Gastroesophageal sphincter (tissue), 4 donors: Measurements from ENCODE around the gene MEIS2. TPM values are rescaled to one million over a fixed set of nuclear protein-coding genes. Genes with fewer than 3 reads are reported as not detected.

Source experiments
- ATAC-seq: fragments of 150-250 bp; one replicate; pipeline ENCODE4 v1.9.1; 2016; ENCODE audit warnings: mild to moderate bottlenecking, moderate library complexity
- H3K27ac ChIP-seq, 4 donors: fragments of 200-600 bp; sonication (generic) in 3 of 4; 1 replicate in 3 of 4; 2 replicates in 1 of 4; pipeline ENCODE4 v1.5.1; 2016 to 2019
- H3K27me3 ChIP-seq: fragments of 200-600 bp; sonication (generic); one replicate; pipeline ENCODE4 v1.5.1; 2019
- H3K36me3 ChIP-seq, 2 donors: fragments of 200-600 bp; sonication (generic); one replicate each; pipeline ENCODE4 v1.5.1; 2019; ENCODE audit warnings: control low read depth in 1 of 2
- H3K4me1 ChIP-seq, 3 donors: fragments of 200-600 bp; sonication (generic); 1 replicate in 2 of 3; 2 replicates in 1 of 3; pipeline ENCODE4 v1.5.1; 2016 to 2019; ENCODE audit warnings: control low read depth in 2 of 3
- H3K4me3 ChIP-seq, 2 donors: fragments of 200-600 bp; sonication (generic); one replicate each; pipeline ENCODE4 v1.5.1; 2019; ENCODE audit warnings: mild to moderate bottlenecking in 1 of 2, moderate library complexity in 1 of 2
- H3K9me3 ChIP-seq, 3 donors: fragments of 200-600 bp; sonication (generic); one replicate each; pipeline ENCODE4 v1.5.1; 2017 to 2019; ENCODE audit warnings: control low read depth in 2 of 3
- EP300 ChIP-seq: sonication (generic); formaldehyde crosslinking; IDR thresholded peaks from one replicate; pipeline ENCODE4 v1.6.1; 2017; ENCODE audit warnings: antibody characterized with exemption, mild to moderate bottlenecking
- POLR2A ChIP-seq, 2 donors: fragments of 450-650 bp; IDR thresholded peaks; one replicate each; pipeline ENCODE4 v1.6.1; 2017; ENCODE audit warnings: antibody characterized with exemption in 2 of 2, mild to moderate bottlenecking in 2 of 2, moderate library complexity in 1 of 2
- POLR2AphosphoS5 ChIP-seq: sonication (generic); formaldehyde crosslinking; IDR thresholded peaks from one replicate; pipeline ENCODE4 v1.6.1; 2017; ENCODE audit warnings: antibody characterized with exemption
- WGBS, 2 donors: methylation state at CpG; one replicate each; pipeline ENCODE4 v1.1.5; 2018; ENCODE audit warnings: low coverage in 1 of 2; 5-methylcytosine and 5-hydroxymethylcytosine counted together
- total RNA-seq, 4 donors: library from RNA; depleted of rRNA; stranded (reverse); fragments of >200 nt; gene quantifications; one replicate each; pipeline ENCODE4 v1.1.0, GENCODE V29; 2016
- TF ChIP-seq, protein P1 (sequence below), 4 experiments: fragments of 200-600 bp in 2 of 4; fragments of 450-650 bp in 2 of 4; sonication (generic) in 1 of 4; IDR thresholded peaks; one replicate each; pipeline ENCODE4 v1.5.1; 2017 to 2019; ENCODE audit warnings: antibody characterized with exemption in 4 of 4, mild to moderate bottlenecking in 2 of 4, moderate library complexity in 2 of 4

The MEIS2 gene
- total RNA-seq, 4 donors from 2014 or later: 43.1 to 108 (median 85.7) TPM

DNA sequence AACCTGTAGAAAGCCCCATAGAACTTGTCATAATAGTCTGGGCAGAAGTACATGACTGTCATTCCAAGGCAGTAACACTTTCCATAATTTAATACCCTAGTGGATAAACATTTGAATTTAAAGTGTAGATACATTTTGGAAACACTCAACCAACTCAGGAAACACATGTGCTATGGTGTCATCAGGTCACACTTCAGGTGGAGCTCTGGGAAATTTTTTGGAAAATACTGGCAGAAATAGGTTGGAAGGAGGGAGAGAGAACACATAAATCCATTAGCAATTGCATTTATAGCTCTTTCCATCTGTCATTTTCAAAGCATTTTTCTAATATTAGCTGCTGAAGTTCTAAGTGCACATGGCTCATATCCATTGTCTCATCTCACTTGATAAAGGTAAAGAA lies 135.7 kb downstream of the MEIS2 start:
- ATAC-seq: no peak
- Histone ChIP-seq H3K4me1 (peaks cover 0 to 62% (median 0%) of the 10 kb centered on the region in 3 donors), H3K9me3 (no peaks in the 10 kb centered on the region), H3K27me3 (no peaks in the 10 kb centered on the region), H3K27ac (no peak overlapping the region), H3K36me3 (no peaks in the 10 kb centered on the region), H3K4me3 (no peak overlapping the region)
- TF ChIP-seq POLR2A (IDR thresholded peaks at IDR 0.05): no peak
- no peak for TF ChIP-seq EP300
- no peak for TF ChIP-seq POLR2AphosphoS5
- TF ChIP-seq, protein P1, sequence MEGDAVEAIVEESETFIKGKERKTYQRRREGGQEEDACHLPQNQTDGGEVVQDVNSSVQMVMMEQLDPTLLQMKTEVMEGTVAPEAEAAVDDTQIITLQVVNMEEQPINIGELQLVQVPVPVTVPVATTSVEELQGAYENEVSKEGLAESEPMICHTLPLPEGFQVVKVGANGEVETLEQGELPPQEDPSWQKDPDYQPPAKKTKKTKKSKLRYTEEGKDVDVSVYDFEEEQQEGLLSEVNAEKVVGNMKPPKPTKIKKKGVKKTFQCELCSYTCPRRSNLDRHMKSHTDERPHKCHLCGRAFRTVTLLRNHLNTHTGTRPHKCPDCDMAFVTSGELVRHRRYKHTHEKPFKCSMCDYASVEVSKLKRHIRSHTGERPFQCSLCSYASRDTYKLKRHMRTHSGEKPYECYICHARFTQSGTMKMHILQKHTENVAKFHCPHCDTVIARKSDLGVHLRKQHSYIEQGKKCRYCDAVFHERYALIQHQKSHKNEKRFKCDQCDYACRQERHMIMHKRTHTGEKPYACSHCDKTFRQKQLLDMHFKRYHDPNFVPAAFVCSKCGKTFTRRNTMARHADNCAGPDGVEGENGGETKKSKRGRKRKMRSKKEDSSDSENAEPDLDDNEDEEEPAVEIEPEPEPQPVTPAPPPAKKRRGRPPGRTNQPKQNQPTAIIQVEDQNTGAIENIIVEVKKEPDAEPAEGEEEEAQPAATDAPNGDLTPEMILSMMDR (IDR thresholded peaks at IDR 0.05): no peak

DNA sequence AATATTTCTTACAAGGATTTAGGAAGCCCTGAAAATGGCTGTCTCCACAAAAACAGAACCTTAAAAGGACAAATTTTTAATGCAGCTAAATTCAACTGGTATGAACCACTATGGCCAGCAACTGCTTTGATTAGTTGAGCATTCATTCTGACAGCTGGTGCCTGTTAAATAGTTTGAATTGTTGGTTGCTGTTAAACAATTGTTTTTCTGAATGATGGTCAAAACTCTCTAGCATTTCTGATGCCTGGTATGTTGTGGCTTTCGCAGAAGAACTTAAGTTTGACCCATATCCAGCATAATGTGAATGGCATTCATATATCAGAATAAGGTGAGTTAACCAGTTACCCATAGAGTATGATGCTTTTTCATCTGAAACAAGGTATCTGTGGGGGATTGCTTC lies 138.4 kb downstream of the MEIS2 start:
- Histone ChIP-seq H3K27me3 (no peaks in the 10 kb centered on the region), H3K36me3 (no peaks in the 10 kb centered on the region), H3K4me3 (no peak overlapping the region), H3K9me3 (no peaks in the 10 kb centered on the region), H3K27ac (no peak overlapping the region), H3K4me1 (peaks cover 0 to 80% (median 0%) of the 10 kb centered on the region in 3 donors)
- no peak for ATAC-seq
- WGBS, 2 donors: 89 to 100% methylated on average over 1 of the region's 1 CpG
- TF ChIP-seq EP300 (no peak), POLR2A (IDR thresholded peaks at IDR 0.05) (no peak), POLR2AphosphoS5 (no peak)
- TF ChIP-seq, protein P1 (IDR thresholded peaks at IDR 0.05): no peak

DNA sequence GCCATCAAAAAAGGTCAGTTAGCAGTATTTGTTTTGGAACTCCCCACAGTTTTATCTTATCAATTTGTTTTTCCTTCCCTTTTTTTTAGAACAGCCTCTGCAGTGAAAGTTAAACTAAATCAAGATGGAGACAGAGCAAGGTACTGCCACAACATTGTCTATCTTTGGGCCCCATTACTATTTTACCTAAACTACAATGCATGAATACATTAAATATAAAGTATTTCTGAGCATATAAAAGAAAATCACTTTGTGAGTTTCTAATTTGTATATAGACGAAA lies 139.5 kb downstream of the MEIS2 start:
- WGBS, 2 donors: 100% methylated on average over 1 of the region's 1 CpG
- no peak for ATAC-seq
- H3K4me1 ChIP-seq: peaks cover 0 to 69% (median 0%) of the 10 kb centered on the region in 3 donors

DNA sequence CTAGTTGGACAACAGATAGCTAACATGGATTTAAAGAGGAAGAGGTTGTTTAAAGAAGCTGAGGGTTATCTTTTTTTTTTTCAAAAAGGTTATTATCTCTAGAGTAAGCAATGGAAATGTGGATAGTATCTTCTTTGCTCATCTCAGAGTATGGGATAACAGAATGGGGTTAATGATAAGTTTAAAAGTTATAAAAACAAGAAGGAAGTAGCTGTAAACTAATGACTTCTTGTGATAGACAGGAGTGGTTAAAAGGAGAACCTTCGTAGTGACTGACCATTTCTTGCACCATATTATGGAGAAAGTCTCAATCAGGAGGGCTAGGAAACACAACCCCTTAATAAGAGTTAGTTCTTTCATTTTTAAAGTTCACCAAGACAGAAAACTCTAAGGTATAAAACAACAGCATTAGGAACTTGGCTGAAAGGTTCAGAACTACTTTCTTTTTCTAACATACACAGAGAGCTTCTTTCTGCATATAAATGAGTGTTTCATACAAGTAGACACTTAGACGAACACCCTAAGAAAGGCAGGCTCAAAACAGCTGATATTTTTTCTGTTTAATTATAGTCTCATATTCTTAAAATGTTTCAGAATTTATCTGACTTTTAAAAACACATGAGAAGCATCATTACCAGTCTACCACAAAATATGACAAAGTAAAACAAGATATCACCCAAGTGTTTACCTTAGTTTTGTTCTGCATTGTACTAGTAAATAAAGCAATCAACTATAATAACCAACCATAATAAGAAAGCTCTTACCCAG lies 140.0 kb downstream of the MEIS2 start:
- ATAC-seq: no peak
- Histone ChIP-seq H3K27me3 (no peaks in the 10 kb centered on the region), H3K4me3 (no peak overlapping the region), H3K27ac (no peak overlapping the region), H3K36me3 (no peaks in the 10 kb centered on the region), H3K4me1 (peaks cover 0 to 64% (median 0%) of the 10 kb centered on the region in 3 donors), H3K9me3 (no peaks in the 10 kb centered on the region)
- WGBS, 2 donors: 29 to 71% methylated on average over 2 of the region's 2 CpGs
- TF ChIP-seq POLR2AphosphoS5 (no peak), EP300 (no peak), POLR2A (IDR thresholded peaks at IDR 0.05) (no peak)
- TF ChIP-seq, protein P1 (IDR thresholded peaks at IDR 0.05): no peak

More for the DNA sequence above, 139.5 kb downstream of the MEIS2 start:
- no peak overlapping the region for H3K27ac ChIP-seq
- TF ChIP-seq, protein P1 (IDR thresholded peaks at IDR 0.05): no peak
- TF ChIP-seq POLR2AphosphoS5 (no peak), POLR2A (IDR thresholded peaks at IDR 0.05) (no peak), EP300 (no peak)
- no peaks in the 10 kb centered on the region for H3K9me3 ChIP-seq
- H3K27me3 ChIP-seq: no peaks in the 10 kb centered on the region
- no peaks in the 10 kb centered on the region for H3K36me3 ChIP-seq
- H3K4me3 ChIP-seq: no peak overlapping the region

DNA sequence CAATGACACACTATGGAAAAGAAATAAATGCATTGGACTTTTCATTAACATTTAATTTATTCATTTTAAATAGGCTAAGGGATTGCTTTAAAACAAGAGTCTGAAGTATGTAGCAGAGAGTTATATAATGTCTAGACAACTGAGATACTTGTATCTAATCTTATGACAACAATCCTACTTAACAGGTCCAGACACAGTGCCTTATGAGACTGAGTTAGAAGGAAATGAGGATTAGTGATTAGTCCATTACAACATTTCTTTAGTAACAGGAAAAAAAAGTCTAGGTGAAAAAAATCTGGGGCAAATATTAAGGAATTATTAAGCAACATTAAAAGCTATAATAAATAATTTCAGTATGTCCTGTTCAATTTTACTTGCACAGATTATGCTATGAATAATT lies 140.6 kb downstream of the MEIS2 start:
- Histone ChIP-seq H3K4me1 (peaks cover 0 to 58% (median 0%) of the 10 kb centered on the region in 3 donors), H3K9me3 (no peaks in the 10 kb centered on the region), H3K4me3 (no peak overlapping the region), H3K27ac (no peak overlapping the region), H3K27me3 (no peaks in the 10 kb centered on the region), H3K36me3 (no peaks in the 10 kb centered on the region)
- no peak for ATAC-seq
- TF ChIP-seq EP300 (no peak), POLR2A (IDR thresholded peaks at IDR 0.05) (no peak), POLR2AphosphoS5 (no peak)
- TF ChIP-seq, protein P1 (IDR thresholded peaks at IDR 0.05): no peak
